GM12873 (cell line): ENCODE data around the gene GRAMD1A.

Experiments
- TF ChIP-seq, protein P1 (sequence below): IDR thresholded peaks from 2 replicates; pipeline ENCODE4 v1.5.1; 2012; ENCODE audit warnings: low read depth, mild to moderate bottlenecking, moderate library complexity, low read length, control low read depth; ENCODE audit not compliant: insufficient read depth; ENCODE audit errors: missing control alignments

Gene GRAMD1A

GRCh38 chr19:34972163-34972705 is 27.9 kb upstream of the GRAMD1A start:
- TF ChIP-seq, protein P1, sequence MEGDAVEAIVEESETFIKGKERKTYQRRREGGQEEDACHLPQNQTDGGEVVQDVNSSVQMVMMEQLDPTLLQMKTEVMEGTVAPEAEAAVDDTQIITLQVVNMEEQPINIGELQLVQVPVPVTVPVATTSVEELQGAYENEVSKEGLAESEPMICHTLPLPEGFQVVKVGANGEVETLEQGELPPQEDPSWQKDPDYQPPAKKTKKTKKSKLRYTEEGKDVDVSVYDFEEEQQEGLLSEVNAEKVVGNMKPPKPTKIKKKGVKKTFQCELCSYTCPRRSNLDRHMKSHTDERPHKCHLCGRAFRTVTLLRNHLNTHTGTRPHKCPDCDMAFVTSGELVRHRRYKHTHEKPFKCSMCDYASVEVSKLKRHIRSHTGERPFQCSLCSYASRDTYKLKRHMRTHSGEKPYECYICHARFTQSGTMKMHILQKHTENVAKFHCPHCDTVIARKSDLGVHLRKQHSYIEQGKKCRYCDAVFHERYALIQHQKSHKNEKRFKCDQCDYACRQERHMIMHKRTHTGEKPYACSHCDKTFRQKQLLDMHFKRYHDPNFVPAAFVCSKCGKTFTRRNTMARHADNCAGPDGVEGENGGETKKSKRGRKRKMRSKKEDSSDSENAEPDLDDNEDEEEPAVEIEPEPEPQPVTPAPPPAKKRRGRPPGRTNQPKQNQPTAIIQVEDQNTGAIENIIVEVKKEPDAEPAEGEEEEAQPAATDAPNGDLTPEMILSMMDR = no peak

DNA sequence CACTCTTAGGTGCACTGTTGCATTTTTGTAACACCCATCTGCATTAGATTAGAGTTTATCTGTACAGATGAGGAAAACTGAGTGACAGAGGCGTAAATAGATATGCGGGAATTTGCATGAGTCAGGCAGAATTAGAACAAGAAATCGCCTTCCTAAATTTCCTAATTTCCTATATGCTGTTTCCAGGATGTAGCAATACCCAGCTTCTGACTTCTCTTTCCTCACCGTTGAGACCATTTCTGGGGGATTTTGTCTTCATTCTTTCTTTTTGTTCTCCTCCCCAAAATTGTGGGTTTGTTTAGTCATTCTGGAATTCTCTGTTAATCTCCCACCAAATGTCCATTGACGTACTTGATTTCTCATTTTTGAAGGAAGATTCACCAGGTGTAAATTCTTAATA is 25.5 kb upstream of the GRAMD1A start:
- TF ChIP-seq, protein P1 = no peak

- TF ChIP-seq, protein P1 = no peak
Measured at GRCh38 chr19:34975056-34975455, 25.1 kb upstream of the GRAMD1A start.

- TF ChIP-seq, protein P1 = no peak
Measured at GRCh38 chr19:34976611-34977010, 23.5 kb upstream of the GRAMD1A start.

- TF ChIP-seq, protein P1 = no peak
Measured at GRCh38 chr19:34979819-34980640, 20.1 kb upstream of the GRAMD1A start.

DNA sequence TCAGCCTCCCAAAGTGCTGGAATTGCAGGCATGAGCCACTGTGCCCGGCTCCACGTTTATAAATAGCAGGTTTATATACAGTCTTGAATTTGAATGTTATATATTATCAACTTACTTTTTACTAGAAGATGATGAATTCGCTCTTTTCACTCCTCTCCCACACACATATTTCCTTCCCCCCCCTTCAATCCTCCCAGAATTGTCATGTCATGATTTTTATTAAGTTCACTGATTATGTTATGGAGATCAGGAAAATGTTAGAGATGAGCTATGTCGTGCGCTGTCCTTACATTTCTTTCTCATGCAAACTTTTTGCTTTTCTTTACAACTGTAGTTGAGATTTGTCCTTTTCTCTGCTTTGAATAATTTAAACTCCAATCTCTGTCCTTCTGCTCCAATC is 17.8 kb upstream of the GRAMD1A start:
- TF ChIP-seq, protein P1 = no peak

GRCh38 chr19:34983786-34984185 is 16.3 kb upstream of the GRAMD1A start:
- TF ChIP-seq, protein P1 = no peak
